Loucy (cell line): ENCODE results near the gene GNAI1.

Experiments
- EZH2phosphoT487 ChIP-seq: fragments of 200-600 bp; IDR thresholded peaks from 2 replicates; pipeline ENCODE4 v1.6.1; 2018; ENCODE audit warnings: antibody characterized with exemption, mild to moderate bottlenecking, moderate library complexity, borderline replicate concordance
- TF ChIP-seq, protein P1 (sequence below): fragments of 200-600 bp; sonication (generic); conservative IDR thresholded peaks from 2 replicates; pipeline ENCODE4 v1.5.1; 2014; ENCODE audit warnings: mild to moderate bottlenecking, antibody characterized with exemption, low read length

GRCh38 chr7:80244206-80244916 is 109.7 kb downstream of the GNAI1 start:
- TF ChIP-seq, protein P1, sequence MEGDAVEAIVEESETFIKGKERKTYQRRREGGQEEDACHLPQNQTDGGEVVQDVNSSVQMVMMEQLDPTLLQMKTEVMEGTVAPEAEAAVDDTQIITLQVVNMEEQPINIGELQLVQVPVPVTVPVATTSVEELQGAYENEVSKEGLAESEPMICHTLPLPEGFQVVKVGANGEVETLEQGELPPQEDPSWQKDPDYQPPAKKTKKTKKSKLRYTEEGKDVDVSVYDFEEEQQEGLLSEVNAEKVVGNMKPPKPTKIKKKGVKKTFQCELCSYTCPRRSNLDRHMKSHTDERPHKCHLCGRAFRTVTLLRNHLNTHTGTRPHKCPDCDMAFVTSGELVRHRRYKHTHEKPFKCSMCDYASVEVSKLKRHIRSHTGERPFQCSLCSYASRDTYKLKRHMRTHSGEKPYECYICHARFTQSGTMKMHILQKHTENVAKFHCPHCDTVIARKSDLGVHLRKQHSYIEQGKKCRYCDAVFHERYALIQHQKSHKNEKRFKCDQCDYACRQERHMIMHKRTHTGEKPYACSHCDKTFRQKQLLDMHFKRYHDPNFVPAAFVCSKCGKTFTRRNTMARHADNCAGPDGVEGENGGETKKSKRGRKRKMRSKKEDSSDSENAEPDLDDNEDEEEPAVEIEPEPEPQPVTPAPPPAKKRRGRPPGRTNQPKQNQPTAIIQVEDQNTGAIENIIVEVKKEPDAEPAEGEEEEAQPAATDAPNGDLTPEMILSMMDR = no peak
- no peak for TF ChIP-seq EZH2phosphoT487
